Mucosa of stomach (tissue), 1 donor: Measurements from ENCODE around the gene ZBTB47.

Experiments
- H3K27me3 ChIP-seq: one replicate; pipeline ENCODE4 v1.7.0; 2013; ENCODE audit warnings: mild to moderate bottlenecking, low read length; ENCODE audit not compliant: control insufficient read depth, insufficient read depth
- H3K36me3 ChIP-seq: one replicate; pipeline ENCODE4 v1.7.0; 2013; ENCODE audit warnings: low read length; ENCODE audit not compliant: control insufficient read depth, insufficient read depth
- H3K4me1 ChIP-seq: one replicate; pipeline ENCODE4 v1.7.0; 2013; ENCODE audit warnings: mild to moderate bottlenecking, low read length; ENCODE audit not compliant: control insufficient read depth, insufficient read depth
- H3K4me3 ChIP-seq: one replicate; pipeline ENCODE4 v1.7.0; 2013; ENCODE audit warnings: low read length
- H3K9ac ChIP-seq: one replicate; pipeline ENCODE4 v1.7.0; 2013; ENCODE audit warnings: mild to moderate bottlenecking, low read length, moderate library complexity
- H3K9me3 ChIP-seq: one replicate; pipeline ENCODE4 v1.7.0; 2013; ENCODE audit warnings: mild to moderate bottlenecking, low read length, moderate library complexity; ENCODE audit not compliant: control insufficient read depth
- donor health status: Pancreatic carcinoma.

The ZBTB47 gene

DNA sequence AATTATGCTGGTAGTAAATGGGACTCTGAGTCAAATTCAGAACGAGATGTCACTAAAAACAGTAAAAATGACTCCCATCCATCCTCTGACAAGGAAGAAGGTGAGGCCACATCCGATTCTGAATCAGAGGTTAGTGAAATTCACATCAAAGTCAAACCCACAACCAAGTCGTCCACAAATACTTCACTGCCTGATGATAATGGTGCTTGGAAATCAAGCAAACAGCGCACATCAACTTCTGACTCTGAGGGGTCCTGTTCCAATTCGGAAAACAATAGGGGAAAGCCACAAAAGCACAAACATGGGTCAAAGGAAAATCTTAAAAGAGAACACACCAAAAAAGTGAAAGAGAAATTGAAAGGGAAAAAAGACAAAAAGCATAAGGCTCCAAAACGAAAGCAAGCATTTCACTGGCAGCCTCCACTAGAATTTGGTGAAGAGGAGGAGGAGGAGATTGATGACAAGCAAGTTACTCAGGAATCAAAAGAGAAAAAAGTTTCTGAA lies 15.1 kb upstream of the ZBTB47 start:
- Histone ChIP-seq H3K4me1 (no peaks in the 10 kb centered on the region), H3K27me3 (no peaks in the 10 kb centered on the region), H3K9me3 (no peaks in the 10 kb centered on the region), H3K4me3 (no peak overlapping the region), H3K9ac (no peak overlapping the region), H3K36me3 (peaks cover 9% of the 10 kb centered on the region)

DNA sequence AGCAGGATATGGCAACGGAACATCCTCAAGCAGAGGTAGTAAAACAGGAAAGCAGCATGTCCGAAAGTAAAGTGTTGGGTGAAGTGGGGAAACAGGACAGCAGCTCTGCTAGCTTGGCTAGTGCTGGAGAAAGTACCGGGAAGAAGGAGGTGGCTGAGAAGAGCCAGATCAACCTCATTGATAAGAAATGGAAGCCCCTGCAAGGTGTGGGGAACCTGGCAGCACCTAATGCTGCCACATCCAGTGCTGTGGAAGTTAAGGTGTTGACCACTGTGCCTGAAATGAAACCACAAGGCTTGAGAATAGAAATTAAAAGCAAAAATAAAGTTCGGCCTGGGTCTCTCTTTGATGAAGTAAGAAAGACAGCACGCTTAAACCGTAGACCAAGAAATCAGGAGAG lies 14.3 kb upstream of the ZBTB47 start:
- no peaks in the 10 kb centered on the region for H3K9me3 ChIP-seq
- peaks cover 10% of the 10 kb centered on the region for H3K36me3 ChIP-seq
- no peaks in the 10 kb centered on the region for H3K4me1 ChIP-seq
- no peaks in the 10 kb centered on the region for H3K27me3 ChIP-seq
- no peak overlapping the region for H3K4me3 ChIP-seq
- no peak overlapping the region for H3K9ac ChIP-seq

DNA sequence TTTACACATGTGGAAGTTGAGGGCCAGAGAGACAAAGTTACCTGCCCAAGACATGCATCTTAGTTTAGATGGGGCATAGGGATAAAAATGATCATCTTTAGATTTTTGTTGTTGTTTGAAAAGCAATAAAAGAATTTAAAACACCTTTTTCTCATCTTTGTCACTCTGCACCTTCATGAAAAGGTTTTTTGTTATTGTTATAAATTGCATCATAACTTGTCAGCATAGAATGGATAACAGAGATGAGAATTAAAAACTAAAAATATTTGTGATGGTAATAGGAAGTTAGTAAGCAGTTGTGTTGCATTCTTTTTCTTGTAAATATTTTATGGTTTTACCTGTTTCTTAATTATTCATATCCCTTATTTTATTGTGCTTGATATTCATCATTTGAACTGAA lies 13.4 kb upstream of the ZBTB47 start:
- Histone ChIP-seq H3K4me3 (no peak overlapping the region), H3K9ac (no peak overlapping the region), H3K27me3 (no peaks in the 10 kb centered on the region), H3K9me3 (no peaks in the 10 kb centered on the region), H3K4me1 (no peaks in the 10 kb centered on the region), H3K36me3 (peaks cover 10% of the 10 kb centered on the region)

DNA sequence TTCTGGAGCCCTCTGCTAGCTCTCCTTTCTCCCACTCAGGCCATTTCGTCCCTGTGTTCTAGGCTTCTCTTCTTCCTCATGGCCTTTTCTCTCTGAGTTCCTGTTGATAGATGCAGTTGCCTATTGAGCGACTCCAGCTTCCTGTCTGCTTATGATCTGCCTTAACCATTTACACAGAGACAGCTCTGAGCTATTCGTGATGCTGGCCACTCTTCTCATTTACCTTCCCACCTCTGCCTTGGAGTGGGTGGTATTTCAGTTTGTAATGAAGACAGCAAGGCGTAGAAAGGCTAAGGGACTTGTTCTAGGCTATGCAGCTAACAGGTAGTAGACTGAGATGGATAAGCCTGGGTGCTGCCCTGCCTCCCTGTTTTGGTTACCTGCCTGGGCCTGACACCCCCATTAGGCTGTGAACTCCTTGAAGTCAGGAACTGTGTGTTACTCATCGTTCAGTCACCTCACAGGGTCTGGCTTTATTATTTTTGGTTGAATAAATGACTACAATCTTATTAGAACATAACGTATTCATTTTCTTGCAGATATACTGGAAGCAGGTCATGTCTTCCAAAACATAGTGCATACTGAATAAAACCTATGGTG lies 12.6 kb upstream of the ZBTB47 start:
- H3K4me1 ChIP-seq: no peaks in the 10 kb centered on the region
- no peak overlapping the region for H3K9ac ChIP-seq
- H3K27me3 ChIP-seq: no peaks in the 10 kb centered on the region
- no peak overlapping the region for H3K4me3 ChIP-seq
- no peaks in the 10 kb centered on the region for H3K9me3 ChIP-seq
- peaks cover 10% of the 10 kb centered on the region for H3K36me3 ChIP-seq

DNA sequence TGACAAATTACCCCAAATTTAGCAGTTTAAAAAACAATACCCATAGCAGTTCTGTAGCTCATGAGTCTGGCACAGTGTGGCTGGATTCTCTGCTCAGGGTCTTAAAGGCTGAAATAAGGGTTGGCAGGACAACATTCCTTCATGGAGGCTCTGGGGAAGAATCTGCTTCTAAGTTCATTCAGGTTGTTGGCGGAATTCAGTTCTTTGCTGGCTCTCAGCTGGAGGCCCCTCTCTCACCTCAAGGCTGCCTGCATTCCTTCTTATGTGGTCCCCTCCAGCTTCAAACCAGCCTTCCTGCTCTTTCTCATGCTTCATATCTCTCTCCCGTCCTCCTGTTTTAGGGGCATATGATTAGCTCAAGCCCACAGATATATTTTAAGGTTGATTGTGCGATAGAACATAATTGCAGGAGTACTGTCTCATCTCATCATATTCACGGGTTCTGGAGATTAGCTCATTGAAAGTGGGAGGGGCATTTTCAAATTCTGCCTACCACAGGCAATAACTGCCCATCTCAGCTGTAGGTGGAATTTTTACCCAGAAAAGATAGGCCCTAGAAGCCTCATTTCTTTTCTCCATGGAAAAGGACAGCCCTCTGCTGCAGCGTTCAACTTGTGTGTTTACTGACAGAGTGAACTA lies 5.6 kb upstream of the ZBTB47 start:
- Histone ChIP-seq H3K9ac (no peak overlapping the region), H3K27me3 (no peaks in the 10 kb centered on the region), H3K4me3 (no peak overlapping the region), H3K36me3 (peaks cover 5% of the 10 kb centered on the region), H3K9me3 (no peaks in the 10 kb centered on the region), H3K4me1 (peaks cover 12% of the 10 kb centered on the region)

DNA sequence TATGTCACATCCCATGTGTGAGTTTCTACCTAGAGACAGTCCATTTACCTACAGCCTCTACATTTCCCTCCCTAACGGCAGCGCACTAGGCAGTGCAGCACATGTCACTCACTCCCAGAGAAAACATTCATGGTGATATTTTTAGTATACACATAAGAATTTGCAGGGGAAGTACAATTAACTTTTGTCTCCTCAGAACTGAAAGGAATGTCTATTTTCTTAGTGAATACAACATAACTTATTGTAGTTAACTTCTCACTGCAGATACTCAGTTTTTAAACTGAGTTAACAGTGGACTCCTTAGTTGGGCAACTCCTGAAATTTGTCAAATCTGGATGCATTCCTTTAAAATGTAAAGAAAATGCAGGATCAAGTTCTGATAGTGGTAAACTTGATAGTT lies 4.5 kb upstream of the ZBTB47 start:
- Histone ChIP-seq H3K36me3 (no peaks in the 10 kb centered on the region), H3K4me1 (peaks cover 21% of the 10 kb centered on the region), H3K27me3 (no peaks in the 10 kb centered on the region), H3K9me3 (no peaks in the 10 kb centered on the region), H3K9ac (no peak overlapping the region), H3K4me3 (no peak overlapping the region)

DNA sequence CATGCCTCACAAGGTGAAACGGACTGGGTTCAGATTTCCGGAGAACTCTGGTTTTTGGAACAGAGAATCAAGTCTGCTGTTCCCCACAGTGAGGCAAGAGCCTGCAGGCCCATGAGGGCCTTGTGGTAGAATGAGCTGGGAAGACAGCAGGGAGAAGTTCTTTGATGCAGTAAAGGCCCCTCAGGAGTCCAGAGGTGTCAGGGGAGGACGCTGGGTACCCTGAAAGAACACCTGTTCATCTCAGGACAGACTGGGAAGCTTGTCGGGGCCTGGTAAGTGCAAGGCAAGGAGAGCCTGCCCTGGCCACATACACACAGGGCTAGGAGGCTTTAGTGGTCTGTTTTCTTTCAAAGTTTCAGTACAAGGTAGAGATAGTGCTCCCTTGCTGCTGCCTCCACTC lies 3.7 kb upstream of the ZBTB47 start:
- Histone ChIP-seq H3K36me3 (no peaks in the 10 kb centered on the region), H3K27me3 (no peaks in the 10 kb centered on the region), H3K9ac (no peak overlapping the region), H3K4me3 (no peak overlapping the region), H3K4me1 (peaks cover 21% of the 10 kb centered on the region), H3K9me3 (no peaks in the 10 kb centered on the region)

DNA sequence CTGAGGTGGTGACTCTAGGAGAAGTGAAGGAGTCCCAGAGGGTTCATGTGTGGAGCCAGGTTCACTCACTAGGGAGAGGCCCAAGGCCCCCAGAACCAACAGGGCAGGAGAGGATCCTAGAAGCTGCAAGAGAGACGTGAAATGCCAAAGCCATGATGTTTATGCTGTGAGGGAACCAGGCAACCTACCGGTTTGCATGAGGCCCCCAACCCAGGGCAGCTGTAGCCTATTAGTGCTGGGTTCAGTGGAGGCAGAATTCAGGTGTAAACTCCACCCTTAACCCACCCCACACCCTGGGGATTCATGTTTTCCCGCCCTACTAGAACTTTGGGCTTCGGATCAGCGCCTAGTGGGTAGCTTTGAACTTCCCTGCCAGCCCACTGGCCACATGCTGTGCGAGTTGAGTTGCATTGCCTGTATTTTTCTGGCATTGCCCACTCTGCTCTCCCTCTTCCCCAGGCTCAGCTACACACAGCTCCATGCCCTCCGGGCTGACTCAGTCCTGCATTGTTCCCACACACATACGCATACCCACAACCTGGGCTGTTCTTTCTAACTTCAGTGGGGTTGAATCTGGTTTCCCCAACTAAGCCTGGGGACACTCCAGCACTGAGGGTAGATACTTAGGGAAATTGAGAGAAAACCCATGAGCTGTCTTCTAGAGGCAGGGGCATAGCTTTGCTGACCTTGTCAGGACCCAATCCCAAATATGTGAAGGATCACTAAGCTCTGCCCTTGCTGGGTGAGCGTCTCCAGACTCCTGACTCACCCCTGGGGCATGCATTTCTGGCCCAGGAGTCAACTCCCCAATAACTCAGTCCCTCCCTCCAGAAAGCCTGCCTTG lies 2.0 kb upstream of the ZBTB47 start:
- Histone ChIP-seq H3K9me3 (no peaks in the 10 kb centered on the region), H3K4me1 (peaks cover 34% of the 10 kb centered on the region), H3K4me3 (no peak overlapping the region), H3K9ac (no peak overlapping the region), H3K27me3 (no peaks in the 10 kb centered on the region), H3K36me3 (no peaks in the 10 kb centered on the region)

DNA sequence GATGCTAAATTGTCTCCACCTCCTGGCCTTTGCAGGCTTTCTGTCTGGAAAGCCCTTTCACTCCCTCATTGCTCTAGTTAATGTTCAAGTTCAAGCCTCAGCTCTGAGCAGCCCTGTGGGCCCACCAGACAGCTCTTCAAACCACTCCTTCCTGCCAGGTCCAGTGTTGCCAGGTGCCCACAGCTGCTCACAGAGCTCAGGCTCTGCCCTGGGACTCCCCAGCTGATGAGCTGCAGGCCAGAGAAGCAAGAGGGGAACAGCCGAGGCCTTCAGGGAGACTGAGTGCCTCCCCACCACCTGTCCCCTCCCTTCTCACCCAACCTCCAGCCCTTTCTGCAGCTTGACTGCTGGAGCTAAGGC lies 1.3 kb upstream of the ZBTB47 start:
- Histone ChIP-seq H3K4me1 (peaks cover 34% of the 10 kb centered on the region), H3K9ac (no peak overlapping the region), H3K9me3 (no peaks in the 10 kb centered on the region), H3K36me3 (no peaks in the 10 kb centered on the region), H3K4me3 (no peak overlapping the region), H3K27me3 (no peaks in the 10 kb centered on the region)

DNA sequence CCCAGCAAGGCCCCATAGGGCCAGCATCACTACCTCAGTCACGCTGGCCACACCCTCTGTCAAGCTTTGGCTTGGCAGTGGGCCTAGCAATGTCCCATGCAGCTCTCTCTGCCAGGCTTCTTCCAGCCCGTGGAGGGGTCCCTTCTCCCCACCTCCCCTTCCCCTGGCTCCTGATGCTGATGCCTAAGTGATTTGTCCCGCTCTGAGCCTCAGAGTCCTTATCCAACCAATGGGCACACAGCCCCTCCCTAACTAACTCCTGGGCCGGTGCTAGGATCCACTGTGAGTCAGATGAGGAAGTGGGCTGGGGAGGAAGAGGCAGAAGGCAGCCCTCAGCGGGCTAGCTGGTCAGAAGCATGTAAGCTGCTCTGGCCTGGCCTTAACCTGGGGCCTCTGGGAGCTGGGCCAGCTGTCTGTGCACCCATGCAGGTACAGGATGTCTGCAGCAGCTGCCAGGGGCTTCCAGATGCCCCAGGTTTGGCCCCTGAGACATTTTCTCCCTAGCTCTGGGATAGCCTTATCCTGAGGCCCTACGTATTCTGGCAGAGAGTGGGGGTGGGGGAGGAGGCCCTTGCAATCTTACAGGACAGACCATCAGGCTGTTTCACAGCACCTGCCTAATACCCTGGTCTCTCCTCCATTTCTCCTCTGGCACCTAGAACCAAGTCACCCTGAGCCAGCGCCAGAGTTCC lies 740 bp upstream of the ZBTB47 start:
- H3K4me3 ChIP-seq: peak overlapping the region; percentile 31
- no peaks in the 10 kb centered on the region for H3K27me3 ChIP-seq
- peaks cover 34% of the 10 kb centered on the region for H3K4me1 ChIP-seq
- H3K36me3 ChIP-seq: no peaks in the 10 kb centered on the region
- H3K9me3 ChIP-seq: no peaks in the 10 kb centered on the region
- H3K9ac ChIP-seq: peak overlapping the region; percentile 51

DNA sequence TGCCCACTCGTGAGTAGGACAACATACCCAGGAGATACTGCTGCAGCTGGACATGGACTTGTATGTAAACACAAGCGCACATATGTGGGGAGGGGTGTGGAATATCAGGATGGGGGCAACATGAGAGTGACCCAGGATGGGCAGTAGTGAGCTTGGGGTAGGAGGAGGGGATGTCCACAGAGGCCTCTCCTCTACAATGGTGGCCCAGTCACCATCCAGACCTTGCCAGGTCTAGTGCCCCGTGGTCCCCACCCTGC lies 266 bp upstream of the ZBTB47 start:
- Histone ChIP-seq H3K9ac (peak overlapping the region; percentile 74), H3K27me3 (no peaks in the 10 kb centered on the region), H3K9me3 (no peaks in the 10 kb centered on the region), H3K4me1 (peaks cover 34% of the 10 kb centered on the region), H3K4me3 (peak overlapping the region; percentile 31), H3K36me3 (no peaks in the 10 kb centered on the region)
